Gastrocnemius medialis (tissue), 4 donors: ENCODE data around the gene AMZ1. TPM values are rescaled to one million over a fixed set of nuclear protein-coding genes. Genes with fewer than 3 reads are reported as not detected.
A peak's percentile ranks its signal among the peaks of the same experiment; 100 is the strongest.

ENCODE experiments used
- ATAC-seq, 2 donors: fragments of 150-250 bp; one replicate each; pipeline ENCODE4 v1.9.1; 2016
- DNase-seq, 2 donors: peaks; one replicate each; pipeline ENCODE4 v3.0.0-alpha.2; 2019
- H3K27ac ChIP-seq, 4 donors: fragments of 200-600 bp; sonication (generic); 1 replicate in 1 of 4; 2 replicates in 3 of 4; pipeline ENCODE4 v1.5.1; 2016 to 2018; ENCODE audit warnings: mild to moderate bottlenecking in 2 of 4, moderate library complexity in 1 of 4
- H3K27me3 ChIP-seq, 3 donors: fragments of 200-600 bp; sonication (generic) in 2 of 3; 1 replicate in 1 of 3; 2 replicates in 2 of 3; pipeline versions ENCODE4 v1.5.1 to v1.6.0; 2016 to 2019; ENCODE audit warnings: mild to moderate bottlenecking in 1 of 3, moderate library complexity in 1 of 3
- H3K36me3 ChIP-seq, 2 donors: fragments of 200-600 bp; sonication (generic) in 1 of 2; one replicate each; pipeline ENCODE4 v1.5.1; 2017 to 2018
- H3K4me1 ChIP-seq, 2 donors: fragments of 200-600 bp; sonication (generic) in 1 of 2; one replicate each; pipeline ENCODE4 v1.5.1; 2016 to 2017; ENCODE audit warnings: mild to moderate bottlenecking in 2 of 2
- H3K4me3 ChIP-seq, 4 donors: fragments of 200-600 bp; sonication (generic) in 3 of 4; 1 replicate in 1 of 4; 2 replicates in 3 of 4; pipeline ENCODE4 v1.5.1; 2016 to 2019; ENCODE audit warnings: mild to moderate bottlenecking in 2 of 4
- H3K9me3 ChIP-seq, 3 donors: fragments of 200-600 bp; sonication (generic) in 2 of 3; 1 replicate in 1 of 3; 2 replicates in 2 of 3; pipeline ENCODE4 v1.5.1; 2016 to 2019
- CTCF ChIP-seq, 5 experiments: fragments of 450-650 bp in 3 of 5; fragments of 200-600 bp in 2 of 5; sonication (generic) in 2 of 5; IDR thresholded peaks in 4 of 5; conservative IDR thresholded peaks in 1 of 5; 1 replicate in 4 of 5; 2 replicates in 1 of 5; pipeline ENCODE4 v1.5.1; 2016 to 2019; ENCODE audit warnings: antibody characterized with exemption in 5 of 5, mild to moderate bottlenecking in 3 of 5, moderate library complexity in 3 of 5
- POLR2A ChIP-seq, 2 donors: fragments of 450-650 bp; IDR thresholded peaks; one replicate each; pipeline ENCODE4 v1.6.1; 2017; ENCODE audit warnings: antibody characterized with exemption in 2 of 2, mild to moderate bottlenecking in 2 of 2, moderate library complexity in 2 of 2
- in situ Hi-C, 4 donors: fragments of 200-750 bp; cut with MboI; loops; one replicate each; pipeline versions ENCODE4 v1.15.0 to v1.8.0; 2017; ENCODE audit warnings: low sequenced_read_pairs in 4 of 4
- intact Hi-C: fragments of 100-400 bp; cut with DNase I; formaldehyde crosslinking; loops from one replicate; pipeline ENCODE4 v1.15.1; 2023; ENCODE audit warnings: low total_unique reads
- total RNA-seq, 4 donors: library from RNA; depleted of rRNA; stranded (reverse); fragments of >200 nt; gene quantifications; one replicate each; pipeline versions ENCODE4 v1.1.0 to v1.2.3, GENCODE V29; 2016

AMZ1 gene
- total RNA-seq, 4 donors from 2014 or later: not detected

- TF ChIP-seq CTCF (IDR thresholded peaks at IDR 0.05 in 4 of 5, conservative IDR thresholded peaks at IDR 0.05 in 1 of 5) (no peak), POLR2A (IDR thresholded peaks at IDR 0.05) (no peak)
- intact Hi-C loops (no loop called here), in situ Hi-C loops (no loop called here)
- Histone ChIP-seq H3K4me1 (peaks cover 0 to 4% of the 10 kb centered on the region in 2 donors), H3K27ac (no peak overlapping the region), H3K4me3 (no peak overlapping the region), H3K27me3 (peaks cover 0 to 4% (median 4%) of the 10 kb centered on the region in 3 donors), H3K9me3 (no peaks in the 10 kb centered on the region), H3K36me3 (no peaks in the 10 kb centered on the region)
- ATAC-seq: no peak
- DNase-seq: no peak
These were observed 20.7 kb downstream of the AMZ1 start for GRCh38 chr7:2708547-2709310.

- intact Hi-C loops: no loop called here
- Histone ChIP-seq H3K27ac (no peak overlapping the region), H3K27me3 (peaks cover 0 to 4% (median 4%) of the 10 kb centered on the region in 3 donors), H3K4me3 (peak overlapping the region in 2 of 4 donors; percentile 17 to 37), H3K9me3 (no peaks in the 10 kb centered on the region), H3K4me1 (peaks cover 0 to 4% of the 10 kb centered on the region in 2 donors), H3K36me3 (no peaks in the 10 kb centered on the region)
- in situ Hi-C loops: no loop called here
- ATAC-seq: peak; percentile 46 to 86
- peak in 1 of 2 donors; percentile 46 for DNase-seq
- TF ChIP-seq POLR2A (IDR thresholded peaks at IDR 0.05) (no peak), CTCF (IDR thresholded peaks at IDR 0.05 in 4 of 5, conservative IDR thresholded peaks at IDR 0.05 in 1 of 5) (peak; percentile 64 to 84 (median 70))
These were observed 21.7 kb downstream of the AMZ1 start for GRCh38 chr7:2709553-2710285.

GRCh38 chr7:2710286-2710655, 22.3 kb downstream of the AMZ1 start:
- peaks cover 0 to 4% of the 10 kb centered on the region in 2 donors for H3K4me1 ChIP-seq
- no peak overlapping the region for H3K4me3 ChIP-seq
- intact Hi-C loops: no loop called here
- DNase-seq (no peak), ATAC-seq (no peak)
- H3K27me3 ChIP-seq: peaks cover 0 to 4% (median 4%) of the 10 kb centered on the region in 3 donors
- no peaks in the 10 kb centered on the region for H3K9me3 ChIP-seq
- H3K36me3 ChIP-seq: no peaks in the 10 kb centered on the region
- in situ Hi-C loops: no loop called here
- TF ChIP-seq POLR2A (IDR thresholded peaks at IDR 0.05) (no peak), CTCF (IDR thresholded peaks at IDR 0.05 in 4 of 5, conservative IDR thresholded peaks at IDR 0.05 in 1 of 5) (no peak)
- no peak overlapping the region for H3K27ac ChIP-seq

- H3K4me1 ChIP-seq: peaks cover 0 to 8% of the 10 kb centered on the region in 2 donors
- peaks cover 0 to 4% (median 4%) of the 10 kb centered on the region in 3 donors for H3K27me3 ChIP-seq
- no peak overlapping the region for H3K4me3 ChIP-seq
- ATAC-seq: no peak
- no peak for TF ChIP-seq CTCF (IDR thresholded peaks at IDR 0.05 in 4 of 5, conservative IDR thresholded peaks at IDR 0.05 in 1 of 5)
- no peak for TF ChIP-seq POLR2A (IDR thresholded peaks at IDR 0.05)
- H3K27ac ChIP-seq: no peak overlapping the region
- in situ Hi-C loops: no loop called here
- no peaks in the 10 kb centered on the region for H3K9me3 ChIP-seq
- H3K36me3 ChIP-seq: no peaks in the 10 kb centered on the region
- intact Hi-C loops: no loop called here
- DNase-seq: no peak
These were observed 23.0 kb downstream of the AMZ1 start for GRCh38 chr7:2710901-2711551.
